Measurements from ENCODE around the gene SRD5A3. TPM values are rescaled to one million over a fixed set of nuclear protein-coding genes. Genes with fewer than 3 reads are reported as not detected.

Gene SRD5A3
- total RNA-seq, 1 donor from 2014 or later = 39.5 TPM

GRCh38 chr4:55378617-55379467, 32.8 kb downstream of the SRD5A3 start:
- Histone ChIP-seq H4K20me1 (ENCODE audit: insufficient read depth, low read length) (no peaks in the 10 kb centered on the region), H3K27ac (ENCODE audit: low read depth, low read length) (no peak overlapping the region), H3K9ac (ENCODE audit: low read length) (no peak overlapping the region), H3K27me3 (ENCODE audit: insufficient read depth, low read length) (no peaks in the 10 kb centered on the region), H3K4me1 (ENCODE audit: insufficient read depth, low read length) (no peaks in the 10 kb centered on the region), H2AFZ (ENCODE audit: low read depth, low read length) (no peak overlapping the region), H3K4me2 (ENCODE audit: low read length) (no peak overlapping the region), H3K36me3 (ENCODE audit: insufficient read depth, low read length) (no peaks in the 10 kb centered on the region), H3K9me3 (ENCODE audit: insufficient read depth, low read depth, low read length) (no peaks in the 10 kb centered on the region), H3K4me3 (ENCODE audit: insufficient read depth, low read depth, low read length) (no peak overlapping the region), H3K79me2 (ENCODE audit: insufficient read depth, low read length) (no peaks in the 10 kb centered on the region)
- H3K4me1 Mint-ChIP-seq (ENCODE audit: low read depth, unreplicated experiment) = no peaks in the 10 kb centered on the region
- peak; percentile 41 for FAIRE-seq
- H3K27ac Mint-ChIP-seq (ENCODE audit: unreplicated experiment) = no peak overlapping the region
- no peaks in the 10 kb centered on the region for H3K9me3 Mint-ChIP-seq (ENCODE audit: unreplicated experiment)
- H3K4me3 Mint-ChIP-seq (ENCODE audit: unreplicated experiment) = no peak overlapping the region
- no peak for DNase-seq (ENCODE audit: low read depth)
- H3K27me3 Mint-ChIP-seq (ENCODE audit: low read depth, unreplicated experiment) = no peaks in the 10 kb centered on the region
- no peak for TF ChIP-seq EZH2 (IDR thresholded peaks at IDR 0.05; ENCODE audit: insufficient read depth, low read length)
- no peak for TF ChIP-seq CTCF (IDR thresholded peaks at IDR 0.05; ENCODE audit: insufficient read depth, low read depth, low read length)
- no peaks in the 10 kb centered on the region for H3K36me3 Mint-ChIP-seq (ENCODE audit: low read depth, unreplicated experiment)

- no peak for DNase-seq (ENCODE audit: low read depth)
- no peak for FAIRE-seq
Observed at GRCh38 chr4:55380576-55380975, 34.5 kb downstream of the SRD5A3 start.

More at GRCh38 chr4:55380576-55380975, 34.5 kb downstream of the SRD5A3 start:
- Histone ChIP-seq H3K36me3 (ENCODE audit: insufficient read depth, low read length) (no peaks in the 10 kb centered on the region), H3K4me1 (ENCODE audit: insufficient read depth, low read length) (peaks cover 7% of the 10 kb centered on the region), H3K27ac (ENCODE audit: low read depth, low read length) (no peak overlapping the region), H2AFZ (ENCODE audit: low read depth, low read length) (no peak overlapping the region), H3K4me2 (ENCODE audit: low read length) (no peak overlapping the region), H3K27me3 (ENCODE audit: insufficient read depth, low read length) (no peaks in the 10 kb centered on the region), H3K9ac (ENCODE audit: low read length) (no peak overlapping the region), H4K20me1 (ENCODE audit: insufficient read depth, low read length) (no peaks in the 10 kb centered on the region), H3K79me2 (ENCODE audit: insufficient read depth, low read length) (no peaks in the 10 kb centered on the region), H3K4me3 (ENCODE audit: insufficient read depth, low read depth, low read length) (no peak overlapping the region), H3K9me3 (ENCODE audit: insufficient read depth, low read depth, low read length) (no peaks in the 10 kb centered on the region)
- Mint-ChIP-seq H3K36me3 (ENCODE audit: low read depth, unreplicated experiment) (no peaks in the 10 kb centered on the region), H3K27me3 (ENCODE audit: low read depth, unreplicated experiment) (no peaks in the 10 kb centered on the region), H3K27ac (ENCODE audit: unreplicated experiment) (no peak overlapping the region), H3K4me3 (ENCODE audit: unreplicated experiment) (no peak overlapping the region), H3K4me1 (ENCODE audit: low read depth, unreplicated experiment) (peaks cover 7% of the 10 kb centered on the region), H3K9me3 (ENCODE audit: unreplicated experiment) (no peaks in the 10 kb centered on the region)
- TF ChIP-seq EZH2 (IDR thresholded peaks at IDR 0.05; ENCODE audit: insufficient read depth, low read length) (no peak), CTCF (IDR thresholded peaks at IDR 0.05; ENCODE audit: insufficient read depth, low read depth, low read length) (no peak)
